Gastrocnemius medialis (tissue), 4 donors: ENCODE measurements around the gene ZKSCAN4. TPM values are rescaled to one million over a fixed set of nuclear protein-coding genes. Genes with fewer than 3 reads are reported as not detected.

ENCODE experiments used
- ATAC-seq, 2 donors: fragments of 150-250 bp; one replicate each; pipeline ENCODE4 v1.9.1; 2016
- DNase-seq, 2 donors: peaks; one replicate each; pipeline ENCODE4 v3.0.0-alpha.2; 2019
- H3K27ac ChIP-seq, 4 donors: fragments of 200-600 bp; sonication (generic); 1 replicate in 1 of 4; 2 replicates in 3 of 4; pipeline ENCODE4 v1.5.1; 2016 to 2018; ENCODE audit warnings: mild to moderate bottlenecking in 2 of 4, moderate library complexity in 1 of 4
- H3K27me3 ChIP-seq, 3 donors: fragments of 200-600 bp; sonication (generic) in 2 of 3; 1 replicate in 1 of 3; 2 replicates in 2 of 3; pipeline versions ENCODE4 v1.5.1 to v1.6.0; 2016 to 2019; ENCODE audit warnings: mild to moderate bottlenecking in 1 of 3, moderate library complexity in 1 of 3
- H3K36me3 ChIP-seq, 2 donors: fragments of 200-600 bp; sonication (generic) in 1 of 2; one replicate each; pipeline ENCODE4 v1.5.1; 2017 to 2018
- H3K4me1 ChIP-seq, 2 donors: fragments of 200-600 bp; sonication (generic) in 1 of 2; one replicate each; pipeline ENCODE4 v1.5.1; 2016 to 2017; ENCODE audit warnings: mild to moderate bottlenecking in 2 of 2
- H3K4me3 ChIP-seq, 4 donors: fragments of 200-600 bp; sonication (generic) in 3 of 4; 1 replicate in 1 of 4; 2 replicates in 3 of 4; pipeline ENCODE4 v1.5.1; 2016 to 2019; ENCODE audit warnings: mild to moderate bottlenecking in 2 of 4
- H3K9me3 ChIP-seq, 3 donors: fragments of 200-600 bp; sonication (generic) in 2 of 3; 1 replicate in 1 of 3; 2 replicates in 2 of 3; pipeline ENCODE4 v1.5.1; 2016 to 2019
- CTCF ChIP-seq, 5 experiments: fragments of 450-650 bp in 3 of 5; fragments of 200-600 bp in 2 of 5; sonication (generic) in 2 of 5; IDR thresholded peaks in 4 of 5; conservative IDR thresholded peaks in 1 of 5; 1 replicate in 4 of 5; 2 replicates in 1 of 5; pipeline ENCODE4 v1.5.1; 2016 to 2019; ENCODE audit warnings: antibody characterized with exemption in 5 of 5, mild to moderate bottlenecking in 3 of 5, moderate library complexity in 3 of 5
- POLR2A ChIP-seq, 2 donors: fragments of 450-650 bp; IDR thresholded peaks; one replicate each; pipeline ENCODE4 v1.6.1; 2017; ENCODE audit warnings: antibody characterized with exemption in 2 of 2, mild to moderate bottlenecking in 2 of 2, moderate library complexity in 2 of 2
- in situ Hi-C, 4 donors: fragments of 200-750 bp; cut with MboI; loops; one replicate each; pipeline versions ENCODE4 v1.15.0 to v1.8.0; 2017; ENCODE audit warnings: low sequenced_read_pairs in 4 of 4
- intact Hi-C: fragments of 100-400 bp; cut with DNase I; formaldehyde crosslinking; loops from one replicate; pipeline ENCODE4 v1.15.1; 2023; ENCODE audit warnings: low total_unique reads
- total RNA-seq, 4 donors: library from RNA; depleted of rRNA; stranded (reverse); fragments of >200 nt; gene quantifications; one replicate each; pipeline versions ENCODE4 v1.1.0 to v1.2.3, GENCODE V29; 2016

The ZKSCAN4 gene
- total RNA-seq, 4 donors from 2014 or later: 0.82 to 3.3 (median 1.1) TPM

- peak; percentile 58 to 76 for DNase-seq
- peak overlapping the region; percentile 65 to 82 (median 76) for H3K4me3 ChIP-seq
- peak; percentile 92 to 95 for ATAC-seq
- peak overlapping the region; percentile 81 to 89 (median 84) for H3K27ac ChIP-seq
- intact Hi-C loops (loop anchor here (1.0 to 10.0 kb wide), 3 partner anchors 136 to 744 kb away; partner anchors contain the start of genes ZNF165 and ZNF184), in situ Hi-C loops (loop anchor here in 2 of 4 donors (10.0 kb wide), 1 partner anchor 74 kb away; the partner anchor contains the start of gene ZKSCAN8 (in 2 of the 2))
- H3K9me3 ChIP-seq: no peaks in the 10 kb centered on the region
- H3K27me3 ChIP-seq: peaks cover 11 to 35% (median 16%) of the 10 kb centered on the region in 3 donors
- H3K36me3 ChIP-seq: no peaks in the 10 kb centered on the region
- H3K4me1 ChIP-seq: peaks cover 8 to 22% of the 10 kb centered on the region in 2 donors
- TF ChIP-seq CTCF (IDR thresholded peaks at IDR 0.05 in 4 of 5, conservative IDR thresholded peaks at IDR 0.05 in 1 of 5): no peak
- peak in 1 of 2 donors; percentile 20 for TF ChIP-seq POLR2A (IDR thresholded peaks at IDR 0.05)
These were observed 33.5 kb downstream of the ZKSCAN4 start for GRCh38 chr6:28218312-28219248.

- Histone ChIP-seq H3K9me3 (no peaks in the 10 kb centered on the region), H3K27ac (peak overlapping the region; percentile 81 to 89 (median 84)), H3K4me3 (peak overlapping the region; percentile 65 to 82 (median 76)), H3K27me3 (peaks cover 18 to 42% (median 23%) of the 10 kb centered on the region in 3 donors), H3K4me1 (peaks cover 8 to 22% of the 10 kb centered on the region in 2 donors), H3K36me3 (no peaks in the 10 kb centered on the region)
- DNase-seq: no peak
- no peak for TF ChIP-seq CTCF (IDR thresholded peaks at IDR 0.05 in 4 of 5, conservative IDR thresholded peaks at IDR 0.05 in 1 of 5)
- TF ChIP-seq POLR2A (IDR thresholded peaks at IDR 0.05): no peak
- intact Hi-C loops (loop anchor here (1.0 to 10.0 kb wide), 3 partner anchors 137 to 743 kb away; partner anchors contain the start of genes ZNF165 and ZNF184), in situ Hi-C loops (loop anchor here in 2 of 4 donors (10.0 kb wide), 1 partner anchor 73 kb away; the partner anchor contains the start of gene ZKSCAN8 (in 2 of the 2))
- no peak for ATAC-seq
These were observed 34.2 kb downstream of the ZKSCAN4 start for GRCh38 chr6:28217890-28218289.

- TF ChIP-seq CTCF (IDR thresholded peaks at IDR 0.05 in 4 of 5, conservative IDR thresholded peaks at IDR 0.05 in 1 of 5): no peak
- no peak for TF ChIP-seq POLR2A (IDR thresholded peaks at IDR 0.05)
- Histone ChIP-seq H3K9me3 (no peaks in the 10 kb centered on the region), H3K4me3 (no peak overlapping the region), H3K27ac (no peak overlapping the region), H3K27me3 (peaks cover 40 to 57% (median 40%) of the 10 kb centered on the region in 3 donors), H3K4me1 (peaks cover 8 to 22% of the 10 kb centered on the region in 2 donors), H3K36me3 (no peaks in the 10 kb centered on the region)
- in situ Hi-C loops (loop anchor here in 2 of 4 donors (10.0 kb wide), 1 partner anchor 71 kb away; the partner anchor contains the start of gene ZKSCAN8 (in 2 of the 2)), intact Hi-C loops (loop anchor here (10.0 kb wide), 1 partner anchor 741 kb away; the partner anchor contains the start of gene ZNF184)
- no peak for DNase-seq
- no peak for ATAC-seq
These were observed 36.6 kb downstream of the ZKSCAN4 start for GRCh38 chr6:28215425-28215824.

- H3K36me3 ChIP-seq: no peaks in the 10 kb centered on the region
- no peaks in the 10 kb centered on the region for H3K9me3 ChIP-seq
- peak overlapping the region in 2 of 4 donors; percentile 35 to 71 for H3K27ac ChIP-seq
- no peak for ATAC-seq
- intact Hi-C loops (loop anchor here (10.0 kb wide), 1 partner anchor 738 kb away; the partner anchor contains the start of gene ZNF184), in situ Hi-C loops (loop anchor here in 2 of 4 donors (10.0 kb wide), 1 partner anchor 68 kb away; the partner anchor contains the start of gene ZKSCAN8 (in 2 of the 2))
- TF ChIP-seq POLR2A (IDR thresholded peaks at IDR 0.05) (no peak), CTCF (IDR thresholded peaks at IDR 0.05 in 4 of 5, conservative IDR thresholded peaks at IDR 0.05 in 1 of 5) (no peak)
- H3K4me1 ChIP-seq: peaks cover 4 to 14% of the 10 kb centered on the region in 2 donors
- DNase-seq: no peak
- peaks cover 59 to 77% (median 62%) of the 10 kb centered on the region in 3 donors for H3K27me3 ChIP-seq
- H3K4me3 ChIP-seq: peak overlapping the region in 3 of 4 donors; percentile 39 to 45 (median 41)
These were observed 38.9 kb downstream of the ZKSCAN4 start for GRCh38 chr6:28213213-28213523.
